Fibroblast of mammary gland (primary cell): ENCODE data around the gene NUBP1.
A peak's percentile ranks its signal among the peaks of the same experiment; 100 is the strongest.

Experiments used
- DNase-seq: peaks from one replicate; pipeline ENCODE4 v3.0.0-alpha.2; 2010; ENCODE audit warnings: low read depth
- H3K4me3 ChIP-seq: 2 replicates; pipeline ENCODE4 v1.5.1; 2011; ENCODE audit warnings: low read depth, mild to moderate bottlenecking, low read length, moderate library complexity; ENCODE audit not compliant: control insufficient read depth
- CTCF ChIP-seq: conservative IDR thresholded peaks from 2 replicates; pipeline ENCODE4 v1.5.1; 2011; ENCODE audit warnings: low read depth, low read length, inconsistent platforms; ENCODE audit not compliant: control insufficient read depth, insufficient read depth

Gene NUBP1

GRCh38 chr16:10728003-10728887 is 15.4 kb upstream of the NUBP1 start:
- no peak for TF ChIP-seq CTCF
- no peak for DNase-seq
- H3K4me3 ChIP-seq: no peak overlapping the region

GRCh38 chr16:10729104-10730048 is 14.3 kb upstream of the NUBP1 start:
- DNase-seq: peak; percentile 75
- H3K4me3 ChIP-seq: no peak overlapping the region
- TF ChIP-seq CTCF: peak; percentile 21

- DNase-seq: no peak
- no peak overlapping the region for H3K4me3 ChIP-seq
- no peak for TF ChIP-seq CTCF
These were observed 11.9 kb upstream of the NUBP1 start for GRCh38 chr16:10731790-10732189.

- peak; percentile 92 for TF ChIP-seq CTCF
- peak; percentile 69 for DNase-seq
- H3K4me3 ChIP-seq: no peak overlapping the region
These were observed 6.5 kb upstream of the NUBP1 start for GRCh38 chr16:10737068-10737625.

- H3K4me3 ChIP-seq: no peak overlapping the region
- peak; percentile 89 for DNase-seq
- no peak for TF ChIP-seq CTCF
These were observed 5.2 kb upstream of the NUBP1 start for GRCh38 chr16:10738231-10739077.
